ENCODE results near the gene BTN3A1. TPM values are rescaled to one million over a fixed set of nuclear protein-coding genes. Genes with fewer than 3 reads are reported as not detected.
"Not testable (repeated sequence)": the region's sequence is repeated elsewhere in the genome, so short reads cannot be mapped to it uniquely, and the experiment has no call there.

Gene BTN3A1
- total RNA-seq, 1 donor from 2014 or later: 16.7 TPM

DNA sequence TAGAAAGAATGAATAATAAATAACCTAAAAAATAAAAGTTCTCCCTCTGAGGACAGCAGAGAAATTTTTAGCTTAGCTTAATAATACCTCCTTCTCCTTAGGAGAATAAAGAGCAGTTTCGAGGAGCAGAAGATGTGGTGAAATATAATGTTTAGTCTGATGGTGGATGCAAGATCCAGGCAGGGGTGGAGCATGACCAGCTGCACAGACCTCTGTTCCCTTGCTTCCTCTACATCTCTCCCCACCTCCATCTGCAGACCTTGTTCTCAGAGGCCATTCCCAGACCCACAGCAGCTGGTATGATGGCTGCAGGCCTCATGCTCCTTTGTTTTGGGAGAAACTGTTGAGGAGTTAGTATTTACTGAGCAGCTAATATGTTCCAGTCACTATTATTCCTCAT is 35.6 kb upstream of the BTN3A1 start:
- H3K27me3 ChIP-seq: no peaks in the 10 kb centered on the region
- peaks cover 0 to 6% of the 10 kb centered on the region in 2 donors for H3K36me3 ChIP-seq
- peaks cover 27% of the 10 kb centered on the region for H3K4me1 ChIP-seq
- TF ChIP-seq POLR2A (IDR thresholded peaks at IDR 0.05) (no peak), POLR2AphosphoS5 (IDR thresholded peaks at IDR 0.05; ENCODE audit: insufficient read depth in 1 of 2, low read depth in 1 of 2) (no peak)
- TF ChIP-seq, protein P1, sequence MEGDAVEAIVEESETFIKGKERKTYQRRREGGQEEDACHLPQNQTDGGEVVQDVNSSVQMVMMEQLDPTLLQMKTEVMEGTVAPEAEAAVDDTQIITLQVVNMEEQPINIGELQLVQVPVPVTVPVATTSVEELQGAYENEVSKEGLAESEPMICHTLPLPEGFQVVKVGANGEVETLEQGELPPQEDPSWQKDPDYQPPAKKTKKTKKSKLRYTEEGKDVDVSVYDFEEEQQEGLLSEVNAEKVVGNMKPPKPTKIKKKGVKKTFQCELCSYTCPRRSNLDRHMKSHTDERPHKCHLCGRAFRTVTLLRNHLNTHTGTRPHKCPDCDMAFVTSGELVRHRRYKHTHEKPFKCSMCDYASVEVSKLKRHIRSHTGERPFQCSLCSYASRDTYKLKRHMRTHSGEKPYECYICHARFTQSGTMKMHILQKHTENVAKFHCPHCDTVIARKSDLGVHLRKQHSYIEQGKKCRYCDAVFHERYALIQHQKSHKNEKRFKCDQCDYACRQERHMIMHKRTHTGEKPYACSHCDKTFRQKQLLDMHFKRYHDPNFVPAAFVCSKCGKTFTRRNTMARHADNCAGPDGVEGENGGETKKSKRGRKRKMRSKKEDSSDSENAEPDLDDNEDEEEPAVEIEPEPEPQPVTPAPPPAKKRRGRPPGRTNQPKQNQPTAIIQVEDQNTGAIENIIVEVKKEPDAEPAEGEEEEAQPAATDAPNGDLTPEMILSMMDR (IDR thresholded peaks at IDR 0.05): no peak
- H3K27ac ChIP-seq: no peak overlapping the region
- no peak for DNase-seq (ENCODE audit: extremely low spot score in 2 of 2)
- H3K4me3 ChIP-seq: no peak overlapping the region
- H3K9me3 ChIP-seq: no peaks in the 10 kb centered on the region
- intact Hi-C loops (cut with DNase I): no loop called here

DNA sequence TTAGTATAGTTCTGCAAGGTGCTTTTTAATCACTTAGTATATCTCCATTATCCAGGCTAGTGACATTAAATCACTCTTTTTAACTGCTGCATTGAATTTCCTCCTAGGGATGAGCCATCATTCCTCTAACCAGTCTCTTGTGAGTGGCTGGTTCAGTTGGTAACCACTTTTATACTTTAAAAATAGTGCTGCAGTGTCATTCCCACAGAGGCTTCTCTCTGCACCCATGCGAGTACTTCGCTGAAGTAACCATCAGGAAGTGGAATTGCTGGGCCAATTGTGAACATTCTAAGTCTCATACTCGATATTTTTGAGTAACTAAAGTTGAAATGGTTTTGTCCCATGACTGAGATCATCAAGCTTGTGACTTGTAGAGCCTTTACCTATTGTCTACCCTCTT is 35.0 kb upstream of the BTN3A1 start:
- TF ChIP-seq POLR2A (IDR thresholded peaks at IDR 0.05): no peak
- TF ChIP-seq, protein P1 (IDR thresholded peaks at IDR 0.05): no peak
- TF ChIP-seq POLR2AphosphoS5 (IDR thresholded peaks at IDR 0.05; ENCODE audit: insufficient read depth in 1 of 2, low read depth in 1 of 2): no peak
- intact Hi-C loops (cut with DNase I): no loop called here
- Histone ChIP-seq H3K27ac (no peak overlapping the region), H3K36me3 (peaks cover 0 to 6% of the 10 kb centered on the region in 2 donors), H3K4me1 (peaks cover 27% of the 10 kb centered on the region), H3K9me3 (no peaks in the 10 kb centered on the region), H3K27me3 (no peaks in the 10 kb centered on the region), H3K4me3 (no peak overlapping the region)
- no peak for DNase-seq (ENCODE audit: extremely low spot score in 2 of 2)

DNA sequence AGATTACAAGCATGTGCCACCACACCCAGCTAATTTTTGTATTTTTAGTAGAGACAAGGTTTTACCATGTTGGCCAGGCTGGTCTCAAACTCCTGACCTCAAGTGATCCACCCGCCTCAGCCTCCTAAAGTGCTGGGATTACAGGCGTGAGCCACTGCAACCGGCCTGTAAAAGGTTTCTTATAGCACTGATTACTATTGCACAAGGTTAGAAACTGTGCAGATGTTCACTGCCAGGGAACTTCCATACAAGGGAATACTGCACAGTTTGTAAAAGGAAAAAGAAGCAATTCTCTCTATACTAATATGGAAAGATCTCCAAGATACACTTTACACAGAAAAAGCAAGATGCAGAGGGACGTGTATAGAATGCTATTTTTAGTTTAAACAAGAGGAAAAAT is 30.3 kb upstream of the BTN3A1 start:
- H3K36me3 ChIP-seq; H3K9me3 ChIP-seq; H3K27me3 ChIP-seq; H3K4me1 ChIP-seq; H3K27ac ChIP-seq; H3K4me3 ChIP-seq; intact Hi-C loops (cut with DNase I); DNase-seq (ENCODE audit: extremely low spot score in 2 of 2): not testable (repeated sequence)

- peaks cover 0 to 6% of the 10 kb centered on the region in 2 donors for H3K36me3 ChIP-seq
- TF ChIP-seq POLR2AphosphoS5 (IDR thresholded peaks at IDR 0.05; ENCODE audit: insufficient read depth in 1 of 2, low read depth in 1 of 2) (no peak), POLR2A (IDR thresholded peaks at IDR 0.05) (no peak)
- TF ChIP-seq, protein P1 (IDR thresholded peaks at IDR 0.05): no peak
- intact Hi-C loops (cut with DNase I): no loop called here
- no peak overlapping the region for H3K4me3 ChIP-seq
- H3K4me1 ChIP-seq: no peaks in the 10 kb centered on the region
- H3K9me3 ChIP-seq: no peaks in the 10 kb centered on the region
- H3K27me3 ChIP-seq: no peaks in the 10 kb centered on the region
- DNase-seq (ENCODE audit: extremely low spot score in 2 of 2): no peak
- no peak overlapping the region for H3K27ac ChIP-seq
Measured at GRCh38 chr6:26372308-26373144, 29.5 kb upstream of the BTN3A1 start.

DNA sequence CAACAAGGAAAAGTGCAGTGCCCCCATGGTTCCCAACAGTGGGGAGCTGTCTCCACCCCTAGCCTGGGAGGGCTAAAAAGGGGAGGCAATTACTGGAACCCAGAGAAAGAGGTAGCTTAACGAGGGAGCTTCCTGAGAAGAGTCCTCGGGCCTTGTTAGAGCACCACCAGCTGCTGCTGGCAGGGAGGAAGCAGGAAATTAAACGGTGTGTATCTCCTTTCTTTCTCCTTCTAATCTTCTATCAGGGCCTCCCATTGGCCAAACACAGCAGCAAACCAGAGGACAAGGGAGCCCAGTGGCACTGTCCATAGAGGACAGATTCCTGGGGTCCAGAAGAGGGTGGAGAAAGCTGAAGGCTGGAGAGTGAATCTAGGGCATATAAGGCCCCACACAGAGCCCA is 26.8 kb upstream of the BTN3A1 start:
- no peak overlapping the region for H3K4me3 ChIP-seq
- no peak for DNase-seq (ENCODE audit: extremely low spot score in 2 of 2)
- H3K27ac ChIP-seq: no peak overlapping the region
- H3K4me1 ChIP-seq: no peaks in the 10 kb centered on the region
- no peaks in the 10 kb centered on the region for H3K9me3 ChIP-seq
- H3K36me3 ChIP-seq: peaks cover 0 to 5% of the 10 kb centered on the region in 2 donors
- TF ChIP-seq, protein P1 (IDR thresholded peaks at IDR 0.05): no peak
- TF ChIP-seq POLR2AphosphoS5 (IDR thresholded peaks at IDR 0.05; ENCODE audit: insufficient read depth in 1 of 2, low read depth in 1 of 2) (no peak), POLR2A (IDR thresholded peaks at IDR 0.05) (no peak)
- H3K27me3 ChIP-seq: no peaks in the 10 kb centered on the region
- intact Hi-C loops (cut with DNase I): no loop called here

Data from vagina (tissue), 2 donors.